DOHH2 (cell line): Measurements from ENCODE around the gene PIK3AP1.

Experiments
- H3F3A ChIP-seq: fragments of 200-600 bp; sonication (generic), shearing (Covaris generic); 2 replicates; pipeline ENCODE4 v1.6.0; 2016; ENCODE audit warnings: antibody characterized with exemption, mild to moderate bottlenecking; ENCODE audit not compliant: control insufficient read depth, insufficient read depth
- H3K27ac ChIP-seq: fragments of 200-600 bp; sonication (generic); 2 replicates; pipeline ENCODE4 v1.5.1; 2014; ENCODE audit warnings: low read depth, mild to moderate bottlenecking, low read length, moderate library complexity
- H3K27me3 ChIP-seq: fragments of 200-600 bp; sonication (generic); 2 replicates; pipeline ENCODE4 v1.6.1; 2014; ENCODE audit warnings: mild to moderate bottlenecking, low read length, mixed read lengths; ENCODE audit not compliant: control insufficient read depth
- H3K36me3 ChIP-seq: fragments of 200-600 bp; sonication (generic); 2 replicates; pipeline ENCODE4 v1.6.1; 2014; ENCODE audit warnings: mild to moderate bottlenecking, low read length, moderate library complexity, mixed read lengths; ENCODE audit not compliant: control insufficient read depth
- H3K4me1 ChIP-seq: fragments of 200-600 bp; sonication (generic); 2 replicates; pipeline ENCODE4 v1.6.1; 2014; ENCODE audit warnings: mild to moderate bottlenecking, low read length, mixed read lengths; ENCODE audit not compliant: control insufficient read depth
- H3K4me2 ChIP-seq: fragments of 200-600 bp; sonication (generic); 2 replicates; pipeline ENCODE4 v1.6.0; 2014; ENCODE audit warnings: mild to moderate bottlenecking, low read length, moderate library complexity
- H3K4me3 ChIP-seq: fragments of 200-600 bp; sonication (generic); 2 replicates; pipeline ENCODE4 v1.5.1; 2014; ENCODE audit warnings: mild to moderate bottlenecking, low read length, mixed read lengths
- H3K79me2 ChIP-seq: fragments of 200-600 bp; sonication (generic); 2 replicates; pipeline ENCODE4 v1.6.1; 2014; ENCODE audit warnings: mild to moderate bottlenecking, low read length, mixed read lengths; ENCODE audit not compliant: control insufficient read depth
- H3K9me2 ChIP-seq: fragments of 200-600 bp; sonication (generic); replicated peaks from 2 replicates; pipeline ENCODE4 v1.6.1; 2014; ENCODE audit warnings: mild to moderate bottlenecking, low read length, mixed read lengths; ENCODE audit not compliant: control insufficient read depth
- H3K9me3 ChIP-seq: fragments of 200-600 bp; sonication (generic); 2 replicates; pipeline ENCODE4 v1.6.1; 2014; ENCODE audit warnings: antibody characterized with exemption, low read length, mixed read lengths; ENCODE audit not compliant: control insufficient read depth, insufficient read depth
- H4K20me1 ChIP-seq: fragments of 200-600 bp; sonication (generic); 2 replicates; pipeline ENCODE4 v1.6.0; 2014; ENCODE audit warnings: low read depth, mild to moderate bottlenecking, antibody characterized with exemption, low read length, moderate library complexity; ENCODE audit not compliant: control insufficient read depth, insufficient read depth
- CTCF ChIP-seq: fragments of 200-600 bp; sonication (generic); IDR thresholded peaks from one replicate; pipeline ENCODE4 v1.5.1; 2014; ENCODE audit warnings: antibody characterized with exemption, mild to moderate bottlenecking, low read depth, low read length; ENCODE audit not compliant: poor library complexity, severe bottlenecking
- EZH2phosphoT487 ChIP-seq: fragments of 200-600 bp; sonication (generic); IDR thresholded peaks from 2 replicates; pipeline ENCODE4 v1.6.1; 2017; ENCODE audit warnings: borderline replicate concordance, mild to moderate bottlenecking, antibody characterized with exemption, low read length, moderate library complexity, mixed read lengths

Gene PIK3AP1

GRCh38 chr10:96685306-96685705, 35.0 kb downstream of the PIK3AP1 start:
- Histone ChIP-seq H3K9me2 (no peaks in the 10 kb centered on the region), H3K4me3 (no peak overlapping the region), H3K9me3 (no peaks in the 10 kb centered on the region), H3K27me3 (no peaks in the 10 kb centered on the region), H3K79me2 (peaks cover 100% of the 10 kb centered on the region), H4K20me1 (peaks cover 20% of the 10 kb centered on the region; the same call in 1 of the 2 replicates), H3K27ac (peak overlapping the region; percentile 37; the same call in 1 of the 2 replicates), H3K36me3 (peaks cover 85% of the 10 kb centered on the region), H3K4me2 (peak overlapping the region; percentile 44; the same call in 1 of the 2 replicates), H3F3A (peaks cover 21% of the 10 kb centered on the region), H3K4me1 (peaks cover 96% of the 10 kb centered on the region)
- TF ChIP-seq CTCF (no peak), EZH2phosphoT487 (no peak)

- H3K9me2 ChIP-seq: no peaks in the 10 kb centered on the region
- no peaks in the 10 kb centered on the region for H3K9me3 ChIP-seq
- TF ChIP-seq CTCF (no peak), EZH2phosphoT487 (no peak)
- H3K4me3 ChIP-seq: no peak overlapping the region
- no peak overlapping the region for H3K4me2 ChIP-seq
- peaks cover 18% of the 10 kb centered on the region; the same call in 1 of the 2 replicates for H4K20me1 ChIP-seq
- peaks cover 24% of the 10 kb centered on the region for H3F3A ChIP-seq
- H3K79me2 ChIP-seq: peaks cover 100% of the 10 kb centered on the region
- H3K4me1 ChIP-seq: peaks cover 96% of the 10 kb centered on the region
- H3K36me3 ChIP-seq: peaks cover 86% of the 10 kb centered on the region
- no peak overlapping the region for H3K27ac ChIP-seq
- no peaks in the 10 kb centered on the region for H3K27me3 ChIP-seq
These were observed 35.5 kb downstream of the PIK3AP1 start for GRCh38 chr10:96684826-96685225.

- H3F3A ChIP-seq: peaks cover 33% of the 10 kb centered on the region
- no peak overlapping the region for H3K4me3 ChIP-seq
- H3K36me3 ChIP-seq: peaks cover 83% of the 10 kb centered on the region
- no peaks in the 10 kb centered on the region for H3K9me3 ChIP-seq
- H3K9me2 ChIP-seq: no peaks in the 10 kb centered on the region
- peak overlapping the region; percentile 16; the same call in 1 of the 2 replicates for H3K4me2 ChIP-seq
- TF ChIP-seq CTCF (no peak), EZH2phosphoT487 (no peak)
- peaks cover 99% of the 10 kb centered on the region for H3K79me2 ChIP-seq
- no peaks in the 10 kb centered on the region for H3K27me3 ChIP-seq
- H4K20me1 ChIP-seq: peaks cover 16% of the 10 kb centered on the region; the same call in 1 of the 2 replicates
- H3K27ac ChIP-seq: peak overlapping the region; percentile 9; the same call in 1 of the 2 replicates
- H3K4me1 ChIP-seq: peaks cover 98% of the 10 kb centered on the region
These were observed 36.6 kb downstream of the PIK3AP1 start for GRCh38 chr10:96683710-96684109.
